AG04449 (cell line): ENCODE data around the gene SPOCK3.

Experiments
- CTCF ChIA-PET: fragments of 350-600 bp; formaldehyde crosslinking; extraction: SDS; loops from one replicate; lab custom pipeline; 2021; ENCODE audit warnings: antibody characterized with exemption; lab: Yijun Ruan, JAX
- POLR2A ChIA-PET: fragments of 400-600, 350-600 bp; formaldehyde crosslinking; extraction: SDS; loops from one replicate; lab custom pipeline; 2020; ENCODE audit warnings: antibody characterized with exemption, inconsistent platforms; lab: Yijun Ruan, JAX
- DNase-seq: peaks from one replicate; pipeline ENCODE4 v3.0.0-alpha.2; 2010; ENCODE audit warnings: low read depth, low spot score
- H3K4me3 ChIP-seq: 2 replicates; pipeline ENCODE4 v1.5.1; 2011; ENCODE audit warnings: low read depth, mild to moderate bottlenecking, control low read depth, low read length
- CTCF ChIP-seq: IDR thresholded peaks from one replicate; pipeline ENCODE4 v1.5.1; 2011; ENCODE audit warnings: mild to moderate bottlenecking, moderate library complexity, low read length, control low read depth, inconsistent platforms; ENCODE audit not compliant: insufficient read depth; ENCODE audit errors: missing control alignments

Gene SPOCK3

GRCh38 chr4:166965562-166965961, 268.7 kb downstream of the SPOCK3 start:
- TF ChIP-seq CTCF, result no peak
- no peak for DNase-seq
- CTCF ChIA-PET, result no interaction called here
- POLR2A ChIA-PET, result no interaction called here
- no peak overlapping the region for H3K4me3 ChIP-seq

- CTCF ChIA-PET, result no interaction called here
- no peak for DNase-seq
- TF ChIP-seq CTCF, result no peak
- no peak overlapping the region for H3K4me3 ChIP-seq
- POLR2A ChIA-PET, result no interaction called here
These were observed 276.8 kb downstream of the SPOCK3 start for GRCh38 chr4:166957451-166957850.

- ChIA-PET CTCF (no interaction called here), POLR2A (no interaction called here)
- H3K4me3 ChIP-seq, result no peak overlapping the region
- DNase-seq, result no peak
- no peak for TF ChIP-seq CTCF
These were observed 277.8 kb downstream of the SPOCK3 start for GRCh38 chr4:166956484-166956883.

GRCh38 chr4:166941629-166942028, 292.7 kb downstream of the SPOCK3 start:
- ChIA-PET CTCF (no interaction called here), POLR2A (no interaction called here)
- DNase-seq, result no peak
- H3K4me3 ChIP-seq, result no peak overlapping the region
- TF ChIP-seq CTCF, result no peak

GRCh38 chr4:166930464-166930863, 303.8 kb downstream of the SPOCK3 start:
- ChIA-PET POLR2A (no interaction called here), CTCF (no interaction called here)
- no peak overlapping the region for H3K4me3 ChIP-seq
- no peak for DNase-seq
- TF ChIP-seq CTCF, result no peak

- CTCF ChIA-PET, result no interaction called here
- no peak overlapping the region for H3K4me3 ChIP-seq
- no peak for TF ChIP-seq CTCF
- no peak for DNase-seq
- POLR2A ChIA-PET, result no interaction called here
These were observed 309.9 kb downstream of the SPOCK3 start for GRCh38 chr4:166924424-166924823.
